ENCODE results near the gene UBALD2.

Gene UBALD2

DNA sequence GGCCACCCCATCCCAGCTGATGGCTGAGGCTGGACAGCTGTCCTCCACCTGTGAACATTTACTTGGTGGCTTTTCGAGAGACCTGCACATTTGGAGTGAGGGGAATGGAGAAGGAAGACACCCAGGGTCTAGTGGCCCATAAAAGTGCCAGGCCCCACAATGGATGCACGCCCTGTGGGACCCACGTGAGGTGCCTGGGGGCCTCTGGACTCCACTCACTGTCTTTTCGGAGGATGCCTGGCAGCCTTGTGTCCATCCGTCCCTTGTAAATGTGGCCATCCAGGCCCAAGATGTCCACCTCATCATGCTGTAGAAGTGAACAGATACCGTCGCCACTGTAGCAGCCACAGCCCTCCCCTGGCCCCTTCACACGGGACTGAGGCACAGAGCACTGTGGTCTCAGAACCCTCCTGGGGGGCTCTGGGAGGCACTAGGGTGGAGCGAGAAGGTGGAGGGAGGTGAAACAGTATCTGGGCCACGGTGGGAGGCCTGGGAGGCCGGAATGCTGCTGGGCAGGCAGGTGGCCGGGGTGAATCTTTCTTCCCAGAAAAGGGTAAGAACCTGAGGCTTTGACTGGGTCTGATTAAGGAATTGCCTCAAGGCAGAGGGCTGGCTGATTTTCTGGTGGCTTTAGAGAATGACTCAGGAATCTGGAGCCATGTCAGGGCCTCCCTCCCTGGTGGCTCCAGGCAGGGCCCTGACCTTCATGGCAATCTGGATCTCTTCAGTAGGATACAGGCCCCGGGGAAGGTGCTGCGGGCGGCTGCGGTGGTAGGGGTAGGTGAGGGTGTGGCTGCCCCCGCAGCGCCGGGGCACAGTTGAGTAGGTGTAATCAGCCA is 11.5 kb downstream of the UBALD2 start:
- TF ChIP-seq SPI1 (IDR thresholded peaks at IDR 0.05; ENCODE audit: borderline replicate concordance, low read depth) (no peak), POLR2AphosphoS5 (IDR thresholded peaks at IDR 0.05; ENCODE audit: low read depth) (no peak), GABPA (IDR thresholded peaks at IDR 0.05; ENCODE audit: low read depth) (no peak)
- TF ChIP-seq, protein P1, sequence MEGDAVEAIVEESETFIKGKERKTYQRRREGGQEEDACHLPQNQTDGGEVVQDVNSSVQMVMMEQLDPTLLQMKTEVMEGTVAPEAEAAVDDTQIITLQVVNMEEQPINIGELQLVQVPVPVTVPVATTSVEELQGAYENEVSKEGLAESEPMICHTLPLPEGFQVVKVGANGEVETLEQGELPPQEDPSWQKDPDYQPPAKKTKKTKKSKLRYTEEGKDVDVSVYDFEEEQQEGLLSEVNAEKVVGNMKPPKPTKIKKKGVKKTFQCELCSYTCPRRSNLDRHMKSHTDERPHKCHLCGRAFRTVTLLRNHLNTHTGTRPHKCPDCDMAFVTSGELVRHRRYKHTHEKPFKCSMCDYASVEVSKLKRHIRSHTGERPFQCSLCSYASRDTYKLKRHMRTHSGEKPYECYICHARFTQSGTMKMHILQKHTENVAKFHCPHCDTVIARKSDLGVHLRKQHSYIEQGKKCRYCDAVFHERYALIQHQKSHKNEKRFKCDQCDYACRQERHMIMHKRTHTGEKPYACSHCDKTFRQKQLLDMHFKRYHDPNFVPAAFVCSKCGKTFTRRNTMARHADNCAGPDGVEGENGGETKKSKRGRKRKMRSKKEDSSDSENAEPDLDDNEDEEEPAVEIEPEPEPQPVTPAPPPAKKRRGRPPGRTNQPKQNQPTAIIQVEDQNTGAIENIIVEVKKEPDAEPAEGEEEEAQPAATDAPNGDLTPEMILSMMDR (IDR thresholded peaks at IDR 0.05; ENCODE audit: insufficient read depth, low read length), result no peak
- TF ChIP-seq, protein P2, sequence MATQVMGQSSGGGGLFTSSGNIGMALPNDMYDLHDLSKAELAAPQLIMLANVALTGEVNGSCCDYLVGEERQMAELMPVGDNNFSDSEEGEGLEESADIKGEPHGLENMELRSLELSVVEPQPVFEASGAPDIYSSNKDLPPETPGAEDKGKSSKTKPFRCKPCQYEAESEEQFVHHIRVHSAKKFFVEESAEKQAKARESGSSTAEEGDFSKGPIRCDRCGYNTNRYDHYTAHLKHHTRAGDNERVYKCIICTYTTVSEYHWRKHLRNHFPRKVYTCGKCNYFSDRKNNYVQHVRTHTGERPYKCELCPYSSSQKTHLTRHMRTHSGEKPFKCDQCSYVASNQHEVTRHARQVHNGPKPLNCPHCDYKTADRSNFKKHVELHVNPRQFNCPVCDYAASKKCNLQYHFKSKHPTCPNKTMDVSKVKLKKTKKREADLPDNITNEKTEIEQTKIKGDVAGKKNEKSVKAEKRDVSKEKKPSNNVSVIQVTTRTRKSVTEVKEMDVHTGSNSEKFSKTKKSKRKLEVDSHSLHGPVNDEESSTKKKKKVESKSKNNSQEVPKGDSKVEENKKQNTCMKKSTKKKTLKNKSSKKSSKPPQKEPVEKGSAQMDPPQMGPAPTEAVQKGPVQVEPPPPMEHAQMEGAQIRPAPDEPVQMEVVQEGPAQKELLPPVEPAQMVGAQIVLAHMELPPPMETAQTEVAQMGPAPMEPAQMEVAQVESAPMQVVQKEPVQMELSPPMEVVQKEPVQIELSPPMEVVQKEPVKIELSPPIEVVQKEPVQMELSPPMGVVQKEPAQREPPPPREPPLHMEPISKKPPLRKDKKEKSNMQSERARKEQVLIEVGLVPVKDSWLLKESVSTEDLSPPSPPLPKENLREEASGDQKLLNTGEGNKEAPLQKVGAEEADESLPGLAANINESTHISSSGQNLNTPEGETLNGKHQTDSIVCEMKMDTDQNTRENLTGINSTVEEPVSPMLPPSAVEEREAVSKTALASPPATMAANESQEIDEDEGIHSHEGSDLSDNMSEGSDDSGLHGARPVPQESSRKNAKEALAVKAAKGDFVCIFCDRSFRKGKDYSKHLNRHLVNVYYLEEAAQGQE (IDR thresholded peaks at IDR 0.05; ENCODE audit: insufficient replicate concordance, low read depth), result no peak
- H3K27ac ChIP-seq (replicated peaks), result no peak overlapping the region
- DNase-seq (ENCODE audit: low read depth in 1 of 2, low spot score in 1 of 2), result no peak

DNA sequence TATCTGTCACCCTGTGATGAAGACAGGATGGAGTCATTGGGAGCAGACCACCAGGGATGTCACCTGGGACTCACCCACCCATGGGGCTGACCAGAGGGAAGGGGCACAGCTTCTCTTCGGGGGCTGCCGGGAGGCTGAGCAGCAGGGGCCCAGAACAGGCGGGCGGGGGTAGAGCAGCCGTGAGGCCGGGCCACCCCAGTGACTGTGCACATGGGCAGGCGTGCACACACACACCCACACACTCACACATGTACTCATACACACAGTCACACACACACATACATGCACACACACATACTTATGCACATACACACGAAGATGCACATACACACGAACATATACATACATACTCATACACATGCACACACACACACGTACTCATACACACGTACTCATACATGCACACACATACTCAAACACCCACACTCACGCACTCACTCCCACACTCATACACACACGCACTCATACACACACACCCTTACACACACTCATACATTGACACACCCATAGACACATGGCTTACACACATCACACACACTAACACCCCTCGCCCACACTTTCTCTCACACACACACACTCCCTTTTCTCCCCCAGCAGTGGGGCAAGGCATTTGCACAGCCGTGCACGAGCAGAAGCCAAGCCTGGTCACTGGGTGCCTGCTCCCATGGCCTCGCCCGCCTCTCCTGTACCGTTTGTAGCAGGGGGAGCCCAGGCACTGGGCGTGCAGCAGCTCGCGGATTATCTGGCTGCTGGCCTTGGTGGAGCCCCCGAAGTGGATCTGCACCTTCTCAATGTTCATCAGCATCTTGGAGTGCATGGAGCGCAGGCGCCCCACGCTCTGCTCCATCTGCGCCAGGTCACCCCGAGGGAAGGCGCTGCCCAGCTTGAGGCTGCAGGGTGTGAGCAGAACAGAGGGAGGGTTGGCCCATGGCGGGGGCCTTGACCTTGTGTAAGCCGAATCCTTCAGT is 12.4 kb downstream of the UBALD2 start:
- Histone ChIP-seq H3K27ac (replicated peaks) (no peak overlapping the region), H3K4me3 (replicated peaks; ENCODE audit: insufficient read depth, low read length) (no peak overlapping the region), H3K27me3 (ENCODE audit: insufficient read depth, poor library complexity, severe bottlenecking) (no peaks in the 10 kb centered on the region)
- DNase-seq (ENCODE audit: low read depth in 1 of 2, low spot score in 1 of 2), result no peak
- TF ChIP-seq GABPA (IDR thresholded peaks at IDR 0.05; ENCODE audit: low read depth) (no peak), POLR2AphosphoS5 (IDR thresholded peaks at IDR 0.05; ENCODE audit: low read depth) (no peak), SPI1 (IDR thresholded peaks at IDR 0.05; ENCODE audit: borderline replicate concordance, low read depth) (no peak)
- TF ChIP-seq, protein P1 (IDR thresholded peaks at IDR 0.05; ENCODE audit: insufficient read depth, low read length), result no peak
- TF ChIP-seq, protein P2 (IDR thresholded peaks at IDR 0.05; ENCODE audit: insufficient replicate concordance, low read depth), result no peak

More for the DNA sequence above, 11.5 kb downstream of the UBALD2 start:
- no peak overlapping the region for H3K4me3 ChIP-seq (replicated peaks; ENCODE audit: insufficient read depth, low read length)
- no peaks in the 10 kb centered on the region for H3K27me3 ChIP-seq (ENCODE audit: insufficient read depth, poor library complexity, severe bottlenecking)

DNA sequence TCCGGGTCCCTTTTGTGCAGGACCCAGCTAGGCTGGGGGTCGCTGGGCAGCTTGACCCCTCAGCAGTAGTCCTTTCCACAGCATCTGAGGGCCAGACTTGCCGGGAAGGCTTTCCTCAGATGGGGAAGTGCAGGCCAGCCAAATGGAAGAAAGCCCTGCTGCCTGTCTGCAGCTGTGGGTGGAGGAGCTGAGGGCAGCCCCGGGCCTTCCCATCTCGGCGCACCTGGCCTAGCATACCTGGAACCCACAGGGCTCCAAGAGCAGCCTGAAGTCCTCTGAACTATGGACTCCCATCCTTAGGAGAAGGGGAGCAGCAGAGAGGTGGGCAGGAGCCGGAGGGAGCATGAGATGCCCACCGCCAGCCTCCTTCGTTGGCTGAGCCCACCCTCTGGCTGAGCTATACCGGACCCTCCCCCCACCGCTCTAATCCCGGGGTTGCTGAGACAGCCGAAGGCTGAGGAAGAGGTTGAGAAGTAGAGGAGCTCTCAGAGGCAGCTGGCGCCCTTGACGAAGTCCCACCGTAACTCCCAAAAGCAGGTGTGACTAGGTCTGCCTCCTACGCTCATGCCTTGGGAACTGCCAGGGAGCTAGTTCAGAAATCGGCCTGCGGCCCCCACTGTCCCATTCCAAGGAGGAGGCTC is 13.2 kb downstream of the UBALD2 start:
- TF ChIP-seq, protein P1 (IDR thresholded peaks at IDR 0.05; ENCODE audit: insufficient read depth, low read length), result no peak
- TF ChIP-seq, protein P2 (IDR thresholded peaks at IDR 0.05; ENCODE audit: insufficient replicate concordance, low read depth), result no peak
- peak; percentile 20; the same call in 1 of the 2 replicates for TF ChIP-seq SPI1 (IDR thresholded peaks at IDR 0.05; ENCODE audit: borderline replicate concordance, low read depth)
- Histone ChIP-seq H3K4me3 (replicated peaks; ENCODE audit: insufficient read depth, low read length) (no peak overlapping the region), H3K27ac (replicated peaks) (no peak overlapping the region), H3K27me3 (ENCODE audit: insufficient read depth, poor library complexity, severe bottlenecking) (no peaks in the 10 kb centered on the region)
- DNase-seq (ENCODE audit: low read depth in 1 of 2, low spot score in 1 of 2), result no peak
